SKM-1 (cell line): ENCODE results near the gene LRCOL1.

ENCODE experiments used
- DNase-seq: peaks from one replicate; lab custom pipeline; 2025; ENCODE audit not compliant: unreplicated experiment; lab: John Stamatoyannopoulos, UW

LRCOL1 gene

DNA sequence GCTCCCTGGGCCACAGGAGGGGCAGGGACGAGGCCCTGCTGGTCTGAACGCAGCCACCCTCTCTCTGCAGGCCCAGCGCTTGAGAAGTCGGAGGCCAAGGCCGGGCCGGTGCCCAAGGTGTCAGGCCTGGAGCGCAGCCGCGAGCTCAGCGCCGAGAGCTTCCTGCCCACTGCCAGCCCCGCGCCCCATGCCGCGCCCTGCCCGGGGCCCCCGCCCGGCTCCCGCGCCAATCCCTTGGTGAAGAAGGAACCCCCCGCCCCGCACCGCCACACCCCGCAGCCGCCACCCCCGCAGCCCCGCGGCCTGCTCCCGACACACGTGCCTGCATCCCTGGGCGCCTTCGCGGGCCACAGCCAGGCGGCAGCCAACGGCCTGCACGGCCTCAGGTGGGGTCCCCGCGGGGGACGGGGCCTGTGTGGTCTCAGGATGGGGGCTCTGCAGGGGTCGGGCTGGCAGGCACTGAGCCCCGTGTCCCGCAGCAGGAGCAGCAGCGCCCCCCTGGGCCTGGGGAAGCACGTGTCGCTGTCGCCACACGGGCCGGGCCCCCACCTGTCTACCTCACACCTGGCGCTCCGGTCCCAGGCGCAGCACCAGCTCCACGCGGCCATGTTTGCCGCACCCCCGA is 40.4 kb downstream of the LRCOL1 start:
- no peak for DNase-seq

GRCh38 chr12:132568826-132569480 is 41.4 kb downstream of the LRCOL1 start:
- no peak for DNase-seq

DNA sequence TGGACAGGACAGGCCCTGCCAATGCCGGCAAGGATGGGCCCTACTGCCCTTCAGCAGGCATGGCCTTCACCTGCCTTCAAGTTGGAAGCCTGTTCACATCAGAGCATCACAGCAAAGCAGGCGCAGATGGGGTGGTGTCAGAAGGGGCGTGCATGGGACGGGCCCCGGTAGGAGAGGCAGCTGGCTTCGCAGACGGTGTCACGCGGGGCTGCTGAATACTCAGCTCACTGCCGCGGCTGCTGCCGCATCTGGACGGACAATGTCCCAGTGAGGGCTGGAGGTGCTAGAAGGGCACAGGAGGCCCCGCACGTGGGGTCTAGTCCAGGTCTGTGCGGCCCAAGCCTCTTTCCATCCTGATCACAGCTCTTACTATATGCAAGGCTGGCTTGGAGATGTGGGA is 42.1 kb downstream of the LRCOL1 start:
- DNase-seq, result no peak

- DNase-seq, result no peak
Measured at GRCh38 chr12:132566516-132567131, 43.8 kb downstream of the LRCOL1 start.

GRCh38 chr12:132565365-132565764 is 45.0 kb downstream of the LRCOL1 start:
- no peak for DNase-seq

DNA sequence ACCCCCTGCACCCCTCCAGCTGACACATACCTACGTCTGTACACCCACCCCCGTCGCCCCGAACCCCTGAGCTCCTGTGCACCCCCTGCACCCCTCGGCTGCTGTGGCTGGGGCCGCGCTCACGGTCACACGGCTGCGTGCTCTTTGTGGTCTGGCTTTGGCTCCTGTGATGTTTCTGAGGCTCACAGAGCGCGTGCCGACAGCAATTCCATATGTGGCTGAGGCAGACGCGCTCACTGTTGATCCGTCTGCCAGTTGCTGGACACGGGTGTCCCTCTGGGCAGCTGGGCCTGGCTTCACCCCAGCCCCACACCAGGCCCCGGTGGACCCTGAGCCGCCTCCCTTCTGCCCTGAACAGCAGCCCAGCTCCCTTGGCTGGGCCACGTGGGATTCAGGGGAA is 46.5 kb downstream of the LRCOL1 start:
- DNase-seq, result no peak

- no peak for DNase-seq
Measured at GRCh38 chr12:132562489-132563021, 47.8 kb downstream of the LRCOL1 start.

- no peak for DNase-seq
Measured at GRCh38 chr12:132561427-132562156, 48.8 kb downstream of the LRCOL1 start.

GRCh38 chr12:132560614-132561426 is 49.6 kb downstream of the LRCOL1 start:
- DNase-seq, result no peak

- no peak for DNase-seq
Measured at GRCh38 chr12:132560364-132560613, 50.1 kb downstream of the LRCOL1 start.

GRCh38 chr12:132559652-132560363 is 50.6 kb downstream of the LRCOL1 start:
- DNase-seq, result no peak

GRCh38 chr12:132558861-132559623 is 51.3 kb downstream of the LRCOL1 start:
- DNase-seq, result no peak

DNA sequence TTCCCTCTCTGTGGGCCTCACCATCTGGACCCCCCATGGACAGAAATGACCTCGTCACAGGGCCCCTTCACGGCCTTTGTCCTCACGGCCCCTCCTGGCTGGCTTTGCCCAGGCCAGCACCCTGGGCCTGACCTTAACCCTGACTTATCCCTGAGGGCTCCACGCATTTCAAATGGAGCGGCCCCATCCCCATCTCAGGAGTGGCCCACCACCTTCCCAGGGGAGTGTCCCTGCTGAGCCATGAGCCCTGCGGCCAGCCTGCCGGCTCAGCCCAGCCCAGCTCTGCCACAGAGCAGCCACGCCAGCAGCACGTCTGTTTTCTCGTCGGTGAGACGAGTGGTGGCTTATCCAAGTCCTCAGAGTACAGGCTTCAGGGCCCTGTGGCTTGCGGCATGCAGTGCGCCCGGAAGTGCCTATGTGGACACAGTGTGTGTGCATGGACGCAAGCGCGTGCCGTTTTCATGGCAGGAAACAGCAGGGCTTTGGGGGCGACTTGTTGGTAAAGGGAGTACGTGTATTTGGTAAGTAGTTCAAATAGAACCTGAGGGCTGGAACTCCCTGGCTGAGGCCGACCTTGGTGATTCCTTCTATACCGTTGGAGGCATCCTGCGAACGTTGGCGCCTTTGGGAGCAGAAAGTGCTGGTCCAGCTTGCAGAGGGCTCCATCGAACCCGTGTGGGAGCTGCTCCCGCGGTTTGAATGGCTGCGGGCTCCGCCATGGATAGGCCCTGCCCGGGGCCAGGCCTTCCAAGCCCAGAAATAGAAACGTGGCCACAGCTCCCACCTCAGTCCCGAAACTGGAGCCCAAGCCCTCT is 52.1 kb downstream of the LRCOL1 start:
- no peak for DNase-seq

GRCh38 chr12:132557291-132558015 is 52.9 kb downstream of the LRCOL1 start:
- DNase-seq, result no peak

- no peak for DNase-seq
Measured at GRCh38 chr12:132556801-132557200, 53.6 kb downstream of the LRCOL1 start.

- no peak for DNase-seq
Measured at GRCh38 chr12:132556216-132556615, 54.2 kb downstream of the LRCOL1 start.

GRCh38 chr12:132555686-132556085 is 54.7 kb downstream of the LRCOL1 start:
- no peak for DNase-seq
